Esophagus squamous epithelium (tissue), 4 donors: ENCODE results near the gene CD82.

Experiments used
- CTCF ChIP-seq, 6 experiments: fragments of 450-650 bp in 4 of 6; fragments of 200-600 bp in 2 of 6; sonication (generic) in 2 of 6; IDR thresholded peaks; one replicate each; pipeline ENCODE4 v1.5.1; 2016 to 2019; ENCODE audit warnings: antibody characterized with exemption in 6 of 6, mild to moderate bottlenecking in 4 of 6, moderate library complexity in 4 of 6
- POLR2A ChIP-seq, 4 donors: fragments of 450-650 bp; IDR thresholded peaks; one replicate each; pipeline ENCODE4 v1.6.1; 2017; ENCODE audit warnings: antibody characterized with exemption in 4 of 4, mild to moderate bottlenecking in 4 of 4, moderate library complexity in 3 of 4

- no peak for TF ChIP-seq POLR2A (IDR thresholded peaks at IDR 0.05)
- TF ChIP-seq CTCF (IDR thresholded peaks at IDR 0.05) = no peak
Observed at GRCh38 chr11:44561275-44561805, 4.1 kb upstream of the CD82 start.
